ENCODE results near the gene CRYGA. TPM values are rescaled to one million over a fixed set of nuclear protein-coding genes. Genes with fewer than 3 reads are reported as not detected.
A peak's percentile ranks its signal among the peaks of the same experiment; 100 is the strongest.

The CRYGA gene
- total RNA-seq, 1 donor from 2014 or later, result not detected

DNA sequence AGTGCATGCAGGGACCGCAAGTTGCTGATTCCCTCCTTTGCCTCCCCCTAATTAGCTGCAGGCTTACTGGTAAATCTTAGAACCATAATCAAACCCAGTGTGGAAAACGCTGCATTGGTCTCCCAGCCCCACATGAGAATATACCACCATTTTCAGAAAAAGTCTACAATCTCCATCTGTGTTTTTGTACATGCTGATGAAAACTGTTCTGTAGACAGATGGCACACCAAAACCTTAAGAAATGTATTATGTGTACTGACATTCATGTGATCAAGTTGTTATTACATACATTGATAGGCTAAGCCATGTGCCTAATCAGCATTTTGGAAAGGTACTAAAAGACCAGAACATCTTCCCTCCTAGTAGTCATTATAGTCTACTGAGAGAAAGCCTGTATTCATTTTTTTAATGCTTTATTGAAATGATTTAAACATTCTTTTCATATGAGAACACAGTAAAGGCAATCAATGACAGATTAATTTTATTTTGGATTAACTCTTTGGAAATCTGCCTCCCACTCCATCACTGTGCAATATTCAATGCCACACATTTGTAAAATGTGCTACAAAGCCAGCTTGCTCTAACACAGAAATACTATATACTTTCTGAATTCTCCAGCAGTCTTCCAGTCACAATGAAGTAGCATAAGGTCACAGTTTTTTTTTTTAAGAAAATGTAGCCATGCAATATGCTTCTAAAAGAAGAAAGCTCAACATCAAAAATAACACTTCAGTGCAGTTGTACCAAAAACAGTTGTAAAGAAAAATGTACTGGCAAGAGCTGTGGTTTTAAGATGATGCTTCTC is 1.8 kb upstream of the CRYGA start:
- no peaks in the 10 kb centered on the region for H3K9me3 Mint-ChIP-seq
- peaks cover 10% of the 10 kb centered on the region for H3K4me1 Mint-ChIP-seq
- H3K4me3 ChIP-seq, result no peak overlapping the region
- H3K9ac ChIP-seq, result no peak overlapping the region
- no peaks in the 10 kb centered on the region for H3F3A ChIP-seq (ENCODE audit: low read depth)
- DNase-seq (ENCODE audit: low spot score), result no peak
- H2AFZ ChIP-seq (replicated peaks), result peak overlapping the region; percentile 67
- H3K79me2 ChIP-seq (ENCODE audit: low read depth), result no peaks in the 10 kb centered on the region
- no peaks in the 10 kb centered on the region for H4K20me1 ChIP-seq (ENCODE audit: low read depth)
- no peaks in the 10 kb centered on the region for H3K9me3 ChIP-seq (ENCODE audit: low read depth)
- H3K4me3 Mint-ChIP-seq, result no peak overlapping the region
- no peak overlapping the region for H3K27ac ChIP-seq
- no peaks in the 10 kb centered on the region for H3K36me3 Mint-ChIP-seq
- H3K4me2 ChIP-seq, result no peak overlapping the region
- H3K27me3 ChIP-seq, result no peaks in the 10 kb centered on the region
- no peak overlapping the region for H3K27ac Mint-ChIP-seq
- TF ChIP-seq, protein P1, sequence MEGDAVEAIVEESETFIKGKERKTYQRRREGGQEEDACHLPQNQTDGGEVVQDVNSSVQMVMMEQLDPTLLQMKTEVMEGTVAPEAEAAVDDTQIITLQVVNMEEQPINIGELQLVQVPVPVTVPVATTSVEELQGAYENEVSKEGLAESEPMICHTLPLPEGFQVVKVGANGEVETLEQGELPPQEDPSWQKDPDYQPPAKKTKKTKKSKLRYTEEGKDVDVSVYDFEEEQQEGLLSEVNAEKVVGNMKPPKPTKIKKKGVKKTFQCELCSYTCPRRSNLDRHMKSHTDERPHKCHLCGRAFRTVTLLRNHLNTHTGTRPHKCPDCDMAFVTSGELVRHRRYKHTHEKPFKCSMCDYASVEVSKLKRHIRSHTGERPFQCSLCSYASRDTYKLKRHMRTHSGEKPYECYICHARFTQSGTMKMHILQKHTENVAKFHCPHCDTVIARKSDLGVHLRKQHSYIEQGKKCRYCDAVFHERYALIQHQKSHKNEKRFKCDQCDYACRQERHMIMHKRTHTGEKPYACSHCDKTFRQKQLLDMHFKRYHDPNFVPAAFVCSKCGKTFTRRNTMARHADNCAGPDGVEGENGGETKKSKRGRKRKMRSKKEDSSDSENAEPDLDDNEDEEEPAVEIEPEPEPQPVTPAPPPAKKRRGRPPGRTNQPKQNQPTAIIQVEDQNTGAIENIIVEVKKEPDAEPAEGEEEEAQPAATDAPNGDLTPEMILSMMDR (IDR thresholded peaks at IDR 0.05), result no peak
- TF ChIP-seq EZH2phosphoT487 (IDR thresholded peaks at IDR 0.05), result no peak
- H3K27me3 Mint-ChIP-seq (ENCODE audit: insufficient read depth, low read depth), result peaks cover 3% of the 10 kb centered on the region
- no peaks in the 10 kb centered on the region for H3K36me3 ChIP-seq
- peaks cover 2% of the 10 kb centered on the region for H3K4me1 ChIP-seq

DNA sequence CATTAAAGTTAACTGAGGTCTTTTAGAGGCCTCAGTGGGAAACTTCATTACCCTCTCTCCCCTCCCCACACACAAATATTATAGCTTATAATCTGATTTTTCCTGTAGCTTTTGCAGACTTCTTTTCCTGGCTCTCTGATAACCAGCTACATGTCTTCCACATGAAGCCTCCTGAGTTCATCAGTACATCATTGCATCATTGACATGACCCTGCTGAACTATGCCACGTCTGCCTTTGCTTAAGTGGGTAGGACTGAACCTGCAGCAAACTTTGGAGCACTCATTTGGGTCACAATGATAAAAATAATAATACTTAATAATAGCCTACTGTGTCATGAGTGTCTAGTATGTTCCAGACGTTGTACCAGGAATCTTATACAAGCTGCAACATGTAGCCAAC is 7.0 kb downstream of the CRYGA start:
- H4K20me1 ChIP-seq (ENCODE audit: low read depth), result no peaks in the 10 kb centered on the region
- H3K27ac ChIP-seq, result no peak overlapping the region
- no peaks in the 10 kb centered on the region for H3K4me1 ChIP-seq
- Mint-ChIP-seq H3K27me3 (ENCODE audit: insufficient read depth, low read depth) (no peaks in the 10 kb centered on the region), H3K4me1 (no peaks in the 10 kb centered on the region), H3K4me3 (no peak overlapping the region), H3K9me3 (peaks cover 5% of the 10 kb centered on the region), H3K27ac (no peak overlapping the region), H3K36me3 (no peaks in the 10 kb centered on the region)
- H3K4me3 ChIP-seq, result no peak overlapping the region
- H3K27me3 ChIP-seq, result no peaks in the 10 kb centered on the region
- H2AFZ ChIP-seq (replicated peaks), result no peak overlapping the region
- no peak for TF ChIP-seq EZH2phosphoT487 (IDR thresholded peaks at IDR 0.05)
- TF ChIP-seq EZH2 (IDR thresholded peaks at IDR 0.05), result no peak
- TF ChIP-seq, protein P1 (IDR thresholded peaks at IDR 0.05), result no peak
- no peaks in the 10 kb centered on the region for H3K9me3 ChIP-seq (ENCODE audit: low read depth)
- H3K36me3 ChIP-seq, result no peaks in the 10 kb centered on the region
- no peak overlapping the region for H3K4me2 ChIP-seq
- DNase-seq (ENCODE audit: low spot score), result no peak
- H3K9ac ChIP-seq, result no peak overlapping the region
- no peaks in the 10 kb centered on the region for H3F3A ChIP-seq (ENCODE audit: low read depth)
- no peaks in the 10 kb centered on the region for H3K79me2 ChIP-seq (ENCODE audit: low read depth)

DNA sequence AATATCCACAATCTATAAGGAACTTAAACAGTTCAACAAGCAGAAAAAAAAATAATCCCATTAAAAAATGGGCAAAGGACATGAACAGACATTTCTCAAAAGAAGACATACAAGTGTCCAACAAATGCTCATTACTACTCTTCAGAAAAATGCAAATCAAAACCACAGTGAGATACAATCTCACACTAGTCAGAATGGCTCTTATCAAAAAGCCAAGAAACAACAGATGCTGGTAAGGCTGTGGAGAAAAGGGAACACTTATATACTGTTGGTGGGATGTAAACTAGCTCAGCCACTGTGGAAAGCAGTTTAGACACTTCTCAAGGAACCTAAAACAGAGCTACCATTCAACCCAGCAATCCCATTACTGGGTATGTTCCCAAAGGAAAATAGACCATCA is 10.2 kb downstream of the CRYGA start:
- Histone ChIP-seq H3K4me3 (no peak overlapping the region), H3K27me3 (no peaks in the 10 kb centered on the region), H3K4me2 (no peak overlapping the region), H3K9me3 (ENCODE audit: low read depth) (no peaks in the 10 kb centered on the region), H3K79me2 (ENCODE audit: low read depth) (no peaks in the 10 kb centered on the region), H3K27ac (no peak overlapping the region), H3K36me3 (no peaks in the 10 kb centered on the region), H3K9ac (no peak overlapping the region), H4K20me1 (ENCODE audit: low read depth) (no peaks in the 10 kb centered on the region), H3K4me1 (no peaks in the 10 kb centered on the region), H3F3A (ENCODE audit: low read depth) (no peaks in the 10 kb centered on the region), H2AFZ (replicated peaks) (no peak overlapping the region)
- H3K4me3 Mint-ChIP-seq, result no peak overlapping the region
- H3K36me3 Mint-ChIP-seq, result no peaks in the 10 kb centered on the region
- no peaks in the 10 kb centered on the region for H3K27me3 Mint-ChIP-seq (ENCODE audit: insufficient read depth, low read depth)
- no peak for DNase-seq (ENCODE audit: low spot score)
- H3K9me3 Mint-ChIP-seq, result peaks cover 10% of the 10 kb centered on the region
- H3K27ac Mint-ChIP-seq, result no peak overlapping the region
- no peak for TF ChIP-seq EZH2 (IDR thresholded peaks at IDR 0.05)
- TF ChIP-seq, protein P1 (IDR thresholded peaks at IDR 0.05), result no peak
- no peak for TF ChIP-seq EZH2phosphoT487 (IDR thresholded peaks at IDR 0.05)
- no peaks in the 10 kb centered on the region for H3K4me1 Mint-ChIP-seq

All from neural progenitor cell (in vitro differentiated cells).